Measurements from ENCODE around the gene TMEM17. TPM values are rescaled to one million over a fixed set of nuclear protein-coding genes. Genes with fewer than 3 reads are reported as not detected.

TMEM17 gene
- total and polyA plus RNA-seq, 9 of the 15 experiments (the other 6 are each of a cell fraction or from before 2014, with no cell fraction given) = 0.58 to 2.2 (median 1.2) TPM

GRCh38 chr2:62504657-62505056 lies 1.3 kb downstream of the TMEM17 start:
- intact Hi-C loops (cut with micrococcal nuclease) (loop anchor here (5.0 kb wide), 1 partner anchor 203 kb away; the partner anchor contains the start of gene EHBP1), in situ Hi-C loops (cut with MboI) (no loop called here)
- WGBS (ENCODE audit: insufficient coverage, low coverage, missing lambda C conversion rate) = 30% methylated on average over 6 of the region's 6 CpGs
- no peaks in the 10 kb centered on the region for H3K27me3 ChIP-seq (ENCODE audit: control insufficient read depth in 2 of 2, insufficient read depth in 2 of 2, low read length in 2 of 2)
- no peaks in the 10 kb centered on the region for H3K9me1 ChIP-seq (ENCODE audit: control insufficient read depth, insufficient read depth, low read length)
- ChIA-PET POLR2A (interaction anchor here (2.8 kb wide), 1 partner anchor 17 kb away, joined by 8 read pairs; no protein-coding TSS in a partner anchor), CTCF (ENCODE audit: low intra/inter-chr PET ratio) (no interaction called here)
- H2AFZ ChIP-seq (ENCODE audit: low read depth, low read length) = peak overlapping the region; percentile 100
- BruUV-seq (replicated peaks) = no TSS peak
- no peaks in the 10 kb centered on the region; the same call in 2 of the 3 replicates for H3K79me2 ChIP-seq (ENCODE audit: control insufficient read depth, insufficient read depth, low read length)
- no peaks in the 10 kb centered on the region for H3K36me3 ChIP-seq (ENCODE audit: control insufficient read depth, insufficient read depth, low read length)
- FAIRE-seq = no peak
- peak overlapping the region; percentile 93; the same call in 1 of the 3 replicates for H3K27ac ChIP-seq (ENCODE audit: extremely low read depth, low read depth, low read length)
- peak in 1 of 4 experiments; percentile 24 for DNase-seq (ENCODE audit: extremely low read depth in 1 of 4, low spot score in 3 of 4)
- H3K4me3 ChIP-seq = no peak overlapping the region
- peak overlapping the region in 1 of 2 experiments; percentile 92; a peak in 1 of 4 replicates for H3K9ac ChIP-seq (ENCODE audit: insufficient read depth in 1 of 2, low read depth in 2 of 2, low read length in 2 of 2)
- peaks cover 3% of the 10 kb centered on the region; the same call in 1 of the 2 replicates for H3K9me3 ChIP-seq (replicated peaks; ENCODE audit: control insufficient read depth, insufficient read depth, low read depth, low read length)
- no peak overlapping the region for H3K4me2 ChIP-seq (ENCODE audit: insufficient read depth, low read length)
- no peaks in the 10 kb centered on the region for H4K20me1 ChIP-seq (replicated peaks; ENCODE audit: control insufficient read depth, insufficient read depth, low read length)
- no peak for ATAC-seq
- peaks cover 10 to 19% of the 10 kb centered on the region in 2 experiments for H3K4me1 ChIP-seq (replicated peaks in 1 of 2; ENCODE audit: control insufficient read depth in 2 of 2, insufficient read depth in 2 of 2, low read length in 2 of 2)
- TF ChIP-seq RFX1 (IDR thresholded peaks at IDR 0.05) (peak; percentile 47), RCOR1 (IDR thresholded peaks at IDR 0.05; ENCODE audit: borderline replicate concordance in 1 of 2, low read depth in 2 of 2, low read length in 2 of 2) (0 out of 4 replicates have a peak, but pooled peaks of 1 of the 2 experiments have one; percentile 0), ZBTB40 (IDR thresholded peaks at IDR 0.05) (peak; percentile 97), ZBTB40 (CRISPR knock-in tag; IDR thresholded peaks at IDR 0.05) (peak; percentile 94), EP300 (IDR thresholded peaks at IDR 0.05; ENCODE audit: low read length) (0 out of 2 replicates have a peak, but pooled peaks have one; percentile 12), ZNF143 (CRISPR knock-in tag; IDR thresholded peaks at IDR 0.05) (no peak), ZBTB11 (CRISPR knock-in tag; IDR thresholded peaks at IDR 0.05) (0 out of 6 replicates have a peak, but pooled peaks of 1 of the 3 experiments have one; percentile 2)
